ENCODE measurements around the gene CD302. TPM values are rescaled to one million over a fixed set of nuclear protein-coding genes. Genes with fewer than 3 reads are reported as not detected.
"Not testable (repeated sequence)": the region's sequence is repeated elsewhere in the genome, so short reads cannot be mapped to it uniquely, and the experiment has no call there.

CD302 gene
- polyA plus RNA-seq, 1 donor from 2014 or later, result not detected

DNA sequence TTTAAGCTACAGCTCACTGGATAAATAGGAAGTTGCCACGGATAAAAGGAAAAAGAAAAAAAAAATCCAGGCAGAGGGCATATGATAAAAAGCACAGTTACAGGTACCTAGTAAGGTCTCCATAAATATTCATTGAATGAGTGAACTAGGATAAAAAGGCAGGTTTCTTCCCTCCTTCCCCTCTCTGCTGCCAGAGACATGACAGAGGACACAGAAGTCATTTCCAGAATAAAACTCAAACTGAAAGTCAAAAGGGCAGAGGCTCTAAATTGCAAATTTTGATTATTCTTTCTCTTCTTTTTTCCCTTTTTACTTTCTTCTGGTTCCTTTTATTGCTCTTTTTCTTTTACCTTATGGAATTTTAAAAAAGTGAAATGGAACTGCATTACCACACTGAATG, 7.7 kb downstream of the CD302 start:
- no peak overlapping the region for H3K4me2 ChIP-seq (ENCODE audit: low read length)
- H3K27ac ChIP-seq (ENCODE audit: low read length), result no peak overlapping the region
- H3K9me2 ChIP-seq (ENCODE audit: insufficient read depth, low read length), result no peaks in the 10 kb centered on the region
- H3F3A ChIP-seq (ENCODE audit: insufficient read depth, low read length, poor library complexity, severe bottlenecking), result no peaks in the 10 kb centered on the region
- no peaks in the 10 kb centered on the region for H4K20me1 ChIP-seq (ENCODE audit: insufficient read depth)
- TF ChIP-seq EZH2 (IDR thresholded peaks at IDR 0.05; ENCODE audit: borderline replicate concordance, insufficient read depth, low read length, poor library complexity, severe bottlenecking), result no peak
- TF ChIP-seq EP300 (conservative IDR thresholded peaks at IDR 0.05; ENCODE audit: poor library complexity, severe bottlenecking), result no peak
- TF ChIP-seq, protein P1, sequence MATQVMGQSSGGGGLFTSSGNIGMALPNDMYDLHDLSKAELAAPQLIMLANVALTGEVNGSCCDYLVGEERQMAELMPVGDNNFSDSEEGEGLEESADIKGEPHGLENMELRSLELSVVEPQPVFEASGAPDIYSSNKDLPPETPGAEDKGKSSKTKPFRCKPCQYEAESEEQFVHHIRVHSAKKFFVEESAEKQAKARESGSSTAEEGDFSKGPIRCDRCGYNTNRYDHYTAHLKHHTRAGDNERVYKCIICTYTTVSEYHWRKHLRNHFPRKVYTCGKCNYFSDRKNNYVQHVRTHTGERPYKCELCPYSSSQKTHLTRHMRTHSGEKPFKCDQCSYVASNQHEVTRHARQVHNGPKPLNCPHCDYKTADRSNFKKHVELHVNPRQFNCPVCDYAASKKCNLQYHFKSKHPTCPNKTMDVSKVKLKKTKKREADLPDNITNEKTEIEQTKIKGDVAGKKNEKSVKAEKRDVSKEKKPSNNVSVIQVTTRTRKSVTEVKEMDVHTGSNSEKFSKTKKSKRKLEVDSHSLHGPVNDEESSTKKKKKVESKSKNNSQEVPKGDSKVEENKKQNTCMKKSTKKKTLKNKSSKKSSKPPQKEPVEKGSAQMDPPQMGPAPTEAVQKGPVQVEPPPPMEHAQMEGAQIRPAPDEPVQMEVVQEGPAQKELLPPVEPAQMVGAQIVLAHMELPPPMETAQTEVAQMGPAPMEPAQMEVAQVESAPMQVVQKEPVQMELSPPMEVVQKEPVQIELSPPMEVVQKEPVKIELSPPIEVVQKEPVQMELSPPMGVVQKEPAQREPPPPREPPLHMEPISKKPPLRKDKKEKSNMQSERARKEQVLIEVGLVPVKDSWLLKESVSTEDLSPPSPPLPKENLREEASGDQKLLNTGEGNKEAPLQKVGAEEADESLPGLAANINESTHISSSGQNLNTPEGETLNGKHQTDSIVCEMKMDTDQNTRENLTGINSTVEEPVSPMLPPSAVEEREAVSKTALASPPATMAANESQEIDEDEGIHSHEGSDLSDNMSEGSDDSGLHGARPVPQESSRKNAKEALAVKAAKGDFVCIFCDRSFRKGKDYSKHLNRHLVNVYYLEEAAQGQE (IDR thresholded peaks at IDR 0.05; ENCODE audit: borderline replicate concordance), result no peak
- no peak for TF ChIP-seq MXI1 (conservative IDR thresholded peaks at IDR 0.05; ENCODE audit: poor library complexity, severe bottlenecking)
- TF ChIP-seq, protein P2, sequence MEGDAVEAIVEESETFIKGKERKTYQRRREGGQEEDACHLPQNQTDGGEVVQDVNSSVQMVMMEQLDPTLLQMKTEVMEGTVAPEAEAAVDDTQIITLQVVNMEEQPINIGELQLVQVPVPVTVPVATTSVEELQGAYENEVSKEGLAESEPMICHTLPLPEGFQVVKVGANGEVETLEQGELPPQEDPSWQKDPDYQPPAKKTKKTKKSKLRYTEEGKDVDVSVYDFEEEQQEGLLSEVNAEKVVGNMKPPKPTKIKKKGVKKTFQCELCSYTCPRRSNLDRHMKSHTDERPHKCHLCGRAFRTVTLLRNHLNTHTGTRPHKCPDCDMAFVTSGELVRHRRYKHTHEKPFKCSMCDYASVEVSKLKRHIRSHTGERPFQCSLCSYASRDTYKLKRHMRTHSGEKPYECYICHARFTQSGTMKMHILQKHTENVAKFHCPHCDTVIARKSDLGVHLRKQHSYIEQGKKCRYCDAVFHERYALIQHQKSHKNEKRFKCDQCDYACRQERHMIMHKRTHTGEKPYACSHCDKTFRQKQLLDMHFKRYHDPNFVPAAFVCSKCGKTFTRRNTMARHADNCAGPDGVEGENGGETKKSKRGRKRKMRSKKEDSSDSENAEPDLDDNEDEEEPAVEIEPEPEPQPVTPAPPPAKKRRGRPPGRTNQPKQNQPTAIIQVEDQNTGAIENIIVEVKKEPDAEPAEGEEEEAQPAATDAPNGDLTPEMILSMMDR (IDR thresholded peaks at IDR 0.05; ENCODE audit: poor library complexity, severe bottlenecking), result no peak
- no peak for TF ChIP-seq SMC3 (conservative IDR thresholded peaks at IDR 0.05; ENCODE audit: poor library complexity)
- no peak for TF ChIP-seq POLR2AphosphoS5 (IDR thresholded peaks at IDR 0.05)
- TF ChIP-seq TAF1 (IDR thresholded peaks at IDR 0.05; ENCODE audit: low read depth), result no peak
- no peak for TF ChIP-seq RAD21 (conservative IDR thresholded peaks at IDR 0.05)
- H3K9me3 ChIP-seq (ENCODE audit: low read length), result no peaks in the 10 kb centered on the region
- H3K9ac ChIP-seq (ENCODE audit: low read length), result no peak overlapping the region
- no peak overlapping the region for H2AFZ ChIP-seq (ENCODE audit: low read depth, low read length)
- H3K4me3 ChIP-seq (ENCODE audit: low read length), result no peak overlapping the region
- H3K36me3 ChIP-seq (ENCODE audit: insufficient read depth, low read length), result no peaks in the 10 kb centered on the region
- H3K79me2 ChIP-seq (replicated peaks; ENCODE audit: insufficient read depth, low read length), result no peaks in the 10 kb centered on the region
- no peaks in the 10 kb centered on the region for H3K27me3 ChIP-seq (ENCODE audit: insufficient read depth, low read depth, low read length)

DNA sequence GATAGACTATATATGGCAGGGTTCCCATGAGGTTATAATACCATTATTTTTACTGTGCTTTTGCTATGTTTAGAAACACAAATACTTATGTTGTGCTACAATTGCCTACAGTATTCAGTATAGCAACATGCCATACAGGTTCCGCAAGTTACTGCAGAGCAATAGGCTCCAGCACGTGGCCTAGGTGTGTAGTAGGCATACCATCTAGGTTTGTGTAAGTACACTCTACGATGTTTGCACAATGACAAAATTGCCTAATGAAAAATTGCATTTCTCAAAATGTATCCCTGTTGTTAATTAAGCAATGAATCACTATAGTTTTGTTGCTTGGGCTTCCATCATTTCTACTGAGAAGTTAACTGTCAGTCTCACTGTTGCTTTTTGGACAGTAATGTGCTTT, 9.8 kb downstream of the CD302 start:
- Histone ChIP-seq H2AFZ (ENCODE audit: low read depth, low read length) (no peak overlapping the region), H3F3A (ENCODE audit: insufficient read depth, low read length, poor library complexity, severe bottlenecking) (no peaks in the 10 kb centered on the region), H4K20me1 (ENCODE audit: insufficient read depth) (no peaks in the 10 kb centered on the region), H3K36me3 (ENCODE audit: insufficient read depth, low read length) (no peaks in the 10 kb centered on the region), H3K4me2 (ENCODE audit: low read length) (no peak overlapping the region), H3K9me3 (ENCODE audit: low read length) (no peaks in the 10 kb centered on the region), H3K9ac (ENCODE audit: low read length) (no peak overlapping the region), H3K27ac (ENCODE audit: low read length) (no peak overlapping the region), H3K4me3 (ENCODE audit: low read length) (no peak overlapping the region), H3K27me3 (ENCODE audit: insufficient read depth, low read depth, low read length) (no peaks in the 10 kb centered on the region), H3K9me2 (ENCODE audit: insufficient read depth, low read length) (no peaks in the 10 kb centered on the region), H3K79me2 (replicated peaks; ENCODE audit: insufficient read depth, low read length) (no peaks in the 10 kb centered on the region)
- TF ChIP-seq POLR2AphosphoS5 (IDR thresholded peaks at IDR 0.05) (no peak), MXI1 (conservative IDR thresholded peaks at IDR 0.05; ENCODE audit: poor library complexity, severe bottlenecking) (no peak), EZH2 (IDR thresholded peaks at IDR 0.05; ENCODE audit: borderline replicate concordance, insufficient read depth, low read length, poor library complexity, severe bottlenecking) (no peak), TAF1 (IDR thresholded peaks at IDR 0.05; ENCODE audit: low read depth) (no peak), RAD21 (conservative IDR thresholded peaks at IDR 0.05) (no peak), EP300 (conservative IDR thresholded peaks at IDR 0.05; ENCODE audit: poor library complexity, severe bottlenecking) (no peak), SMC3 (conservative IDR thresholded peaks at IDR 0.05; ENCODE audit: poor library complexity) (no peak)
- TF ChIP-seq, protein P2 (IDR thresholded peaks at IDR 0.05; ENCODE audit: poor library complexity, severe bottlenecking), result no peak
- TF ChIP-seq, protein P1 (IDR thresholded peaks at IDR 0.05; ENCODE audit: borderline replicate concordance), result no peak

DNA sequence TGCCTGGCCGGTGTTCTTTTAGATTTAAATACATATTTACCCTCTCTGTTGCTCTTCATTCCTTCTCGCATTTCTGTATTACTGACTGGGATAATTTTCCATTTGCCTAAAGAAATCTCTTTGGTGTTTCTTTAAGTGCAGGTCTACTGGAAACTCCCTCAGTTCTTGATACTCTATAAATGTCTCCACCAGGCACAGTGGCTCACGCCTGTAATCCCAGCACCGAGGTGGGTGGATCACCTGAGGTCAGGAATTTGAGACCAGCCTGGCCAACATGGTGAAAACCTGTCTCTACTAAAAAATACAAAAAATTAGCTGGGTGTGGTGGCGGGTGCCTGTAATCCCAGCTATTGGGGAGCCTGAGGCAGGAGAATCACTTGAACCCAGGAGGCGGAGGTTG, 10.4 kb downstream of the CD302 start:
- not testable (repeated sequence) for H3K36me3 ChIP-seq (ENCODE audit: insufficient read depth, low read length); H2AFZ ChIP-seq (ENCODE audit: low read depth, low read length); H4K20me1 ChIP-seq (ENCODE audit: insufficient read depth); H3K4me3 ChIP-seq (ENCODE audit: low read length); H3K79me2 ChIP-seq (replicated peaks; ENCODE audit: insufficient read depth, low read length); H3K27ac ChIP-seq (ENCODE audit: low read length); H3K9ac ChIP-seq (ENCODE audit: low read length); H3K4me2 ChIP-seq (ENCODE audit: low read length); H3K9me3 ChIP-seq (ENCODE audit: low read length); H3K27me3 ChIP-seq (ENCODE audit: insufficient read depth, low read depth, low read length); H3F3A ChIP-seq (ENCODE audit: insufficient read depth, low read length, poor library complexity, severe bottlenecking); H3K9me2 ChIP-seq (ENCODE audit: insufficient read depth, low read length)

Measured in neural cell (in vitro differentiated cells).